Osteocyte (in vitro differentiated cells): Measurements from ENCODE around the gene IGFN1. TPM values are rescaled to one million over a fixed set of nuclear protein-coding genes. Genes with fewer than 3 reads are reported as not detected.
"Not testable (repeated sequence)": the region's sequence is repeated elsewhere in the genome, so short reads cannot be mapped to it uniquely, and the experiment has no call there.

Experiments used
- DNase-seq: peaks from one replicate; pipeline ENCODE4 v3.0.0; 2021; ENCODE audit warnings: mixed read lengths; ENCODE audit not compliant: unreplicated experiment; ENCODE audit errors: extremely low spot score
- H3K27ac Mint-ChIP-seq: one replicate; pipeline ENCODE4 v1.8.0; 2021; ENCODE audit warnings: mild to moderate bottlenecking, mixed read lengths; ENCODE audit not compliant: unreplicated experiment
- H3K27me3 Mint-ChIP-seq: one replicate; pipeline ENCODE4 v1.8.0; 2021; ENCODE audit warnings: mixed read lengths; ENCODE audit not compliant: unreplicated experiment
- H3K36me3 Mint-ChIP-seq: one replicate; pipeline ENCODE4 v1.8.0; 2021; ENCODE audit warnings: mixed read lengths; ENCODE audit not compliant: unreplicated experiment
- H3K4me1 Mint-ChIP-seq: one replicate; pipeline ENCODE4 v1.8.0; 2021; ENCODE audit warnings: mixed read lengths; ENCODE audit not compliant: unreplicated experiment
- H3K4me3 Mint-ChIP-seq: one replicate; pipeline ENCODE4 v1.8.0; 2021; ENCODE audit warnings: mild to moderate bottlenecking, moderate library complexity, mixed read lengths; ENCODE audit not compliant: unreplicated experiment
- H3K9me3 Mint-ChIP-seq: one replicate; pipeline ENCODE4 v1.8.0; 2021; ENCODE audit warnings: mixed read lengths; ENCODE audit not compliant: unreplicated experiment
- total RNA-seq: library from RNA; stranded (reverse); gene quantifications from 2 replicates; pipeline ENCODE4 v1.2.1, GENCODE V29; 2021
- TF ChIP-seq, protein P1 (sequence below): fragments of 200-600 bp; sonication (generic); IDR thresholded peaks from 2 replicates; pipeline ENCODE4 v1.5.0; 2021; ENCODE audit warnings: antibody characterized with exemption, mild to moderate bottlenecking, moderate library complexity

The IGFN1 gene
- total RNA-seq, 1 donor from 2014 or later = 3.8 TPM

- H3K27ac Mint-ChIP-seq = no peak overlapping the region
- H3K9me3 Mint-ChIP-seq = no peaks in the 10 kb centered on the region
- DNase-seq = no peak
- H3K27me3 Mint-ChIP-seq = peaks cover 24% of the 10 kb centered on the region
- peaks cover 9% of the 10 kb centered on the region for H3K36me3 Mint-ChIP-seq
- H3K4me3 Mint-ChIP-seq = no peak overlapping the region
- TF ChIP-seq, protein P1, sequence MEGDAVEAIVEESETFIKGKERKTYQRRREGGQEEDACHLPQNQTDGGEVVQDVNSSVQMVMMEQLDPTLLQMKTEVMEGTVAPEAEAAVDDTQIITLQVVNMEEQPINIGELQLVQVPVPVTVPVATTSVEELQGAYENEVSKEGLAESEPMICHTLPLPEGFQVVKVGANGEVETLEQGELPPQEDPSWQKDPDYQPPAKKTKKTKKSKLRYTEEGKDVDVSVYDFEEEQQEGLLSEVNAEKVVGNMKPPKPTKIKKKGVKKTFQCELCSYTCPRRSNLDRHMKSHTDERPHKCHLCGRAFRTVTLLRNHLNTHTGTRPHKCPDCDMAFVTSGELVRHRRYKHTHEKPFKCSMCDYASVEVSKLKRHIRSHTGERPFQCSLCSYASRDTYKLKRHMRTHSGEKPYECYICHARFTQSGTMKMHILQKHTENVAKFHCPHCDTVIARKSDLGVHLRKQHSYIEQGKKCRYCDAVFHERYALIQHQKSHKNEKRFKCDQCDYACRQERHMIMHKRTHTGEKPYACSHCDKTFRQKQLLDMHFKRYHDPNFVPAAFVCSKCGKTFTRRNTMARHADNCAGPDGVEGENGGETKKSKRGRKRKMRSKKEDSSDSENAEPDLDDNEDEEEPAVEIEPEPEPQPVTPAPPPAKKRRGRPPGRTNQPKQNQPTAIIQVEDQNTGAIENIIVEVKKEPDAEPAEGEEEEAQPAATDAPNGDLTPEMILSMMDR = no peak
- H3K4me1 Mint-ChIP-seq = peaks cover 19% of the 10 kb centered on the region
Measured at GRCh38 chr1:201155354-201155753, 35.3 kb upstream of the IGFN1 start.

DNA sequence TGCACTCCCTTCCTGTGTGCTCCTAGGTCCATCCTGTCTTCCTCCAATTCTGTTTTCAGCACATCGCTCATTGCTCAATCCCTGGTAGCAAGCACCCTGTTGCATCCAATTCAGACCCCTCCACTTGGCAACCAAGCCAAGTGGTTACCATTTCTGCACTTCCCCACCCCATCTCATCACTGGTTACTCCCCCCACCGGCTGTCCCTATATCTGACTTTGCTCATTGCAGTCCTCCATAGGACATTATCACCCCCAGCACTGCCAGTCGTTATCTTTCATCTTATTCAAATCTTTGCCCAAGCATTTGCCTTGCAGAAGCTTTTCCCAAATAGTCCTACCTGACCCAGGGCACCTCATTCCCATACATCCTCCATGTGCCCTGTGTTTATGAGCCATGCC is 34.3 kb upstream of the IGFN1 start:
- Mint-ChIP-seq H3K4me3 (no peak overlapping the region), H3K4me1 (peaks cover 19% of the 10 kb centered on the region), H3K27me3 (peaks cover 28% of the 10 kb centered on the region), H3K27ac (no peak overlapping the region), H3K9me3 (no peaks in the 10 kb centered on the region), H3K36me3 (peaks cover 2% of the 10 kb centered on the region)
- no peak for DNase-seq
- TF ChIP-seq, protein P1 = no peak

- H3K4me1 Mint-ChIP-seq = peaks cover 19% of the 10 kb centered on the region
Measured at GRCh38 chr1:201156819-201157218, 33.8 kb upstream of the IGFN1 start.

DNA sequence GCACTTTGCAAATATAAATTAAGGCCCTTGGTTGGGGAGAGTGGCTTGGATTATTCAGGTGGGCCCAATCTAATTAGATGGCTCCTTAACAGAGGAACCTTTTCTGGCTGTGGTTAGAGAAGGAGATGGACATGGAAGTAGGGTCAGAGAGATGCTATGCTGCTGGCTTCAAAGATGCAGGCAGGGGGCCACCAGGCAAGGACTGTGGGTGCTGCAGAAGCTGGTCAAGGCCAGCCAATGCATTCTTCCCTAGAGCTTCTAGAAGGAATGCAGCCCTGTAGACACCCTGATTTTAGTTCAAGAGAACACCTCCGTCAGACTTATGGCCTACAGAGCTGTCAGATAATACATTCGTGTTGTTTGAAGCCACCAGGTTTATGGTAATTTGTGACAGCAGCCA is 32.7 kb upstream of the IGFN1 start:
- TF ChIP-seq, protein P1 = no peak
- Mint-ChIP-seq H3K4me3 (no peak overlapping the region), H3K9me3 (no peaks in the 10 kb centered on the region), H3K27me3 (peaks cover 39% of the 10 kb centered on the region), H3K27ac (no peak overlapping the region), H3K4me1 (peaks cover 14% of the 10 kb centered on the region), H3K36me3 (no peaks in the 10 kb centered on the region)
- DNase-seq = no peak

More at GRCh38 chr1:201156819-201157218, 33.8 kb upstream of the IGFN1 start:
- TF ChIP-seq, protein P1 = no peak
- no peak for DNase-seq
- no peaks in the 10 kb centered on the region for H3K9me3 Mint-ChIP-seq
- peaks cover 30% of the 10 kb centered on the region for H3K27me3 Mint-ChIP-seq
- H3K27ac Mint-ChIP-seq = no peak overlapping the region
- no peaks in the 10 kb centered on the region for H3K36me3 Mint-ChIP-seq
- H3K4me3 Mint-ChIP-seq = no peak overlapping the region

DNA sequence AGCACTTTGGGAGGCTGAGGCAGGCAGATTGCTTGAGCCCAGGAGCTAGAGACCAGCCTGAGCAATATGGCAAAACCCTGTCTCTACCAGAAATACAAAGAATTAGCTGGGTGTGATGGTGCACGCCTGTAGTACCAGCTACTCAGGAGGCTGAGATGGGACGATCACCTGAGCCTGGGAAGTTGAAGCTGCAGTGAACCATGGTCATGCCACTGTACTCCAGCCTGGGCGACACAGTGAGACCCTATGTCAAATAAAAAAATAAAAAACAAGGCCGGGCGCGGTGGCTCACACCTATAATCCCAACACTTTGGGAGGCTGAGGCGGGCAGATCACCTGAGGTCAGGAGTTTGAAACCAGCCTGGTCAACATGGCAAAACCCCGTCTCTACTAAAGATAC is 27.6 kb upstream of the IGFN1 start:
- not testable (repeated sequence) for H3K27ac Mint-ChIP-seq, H3K4me3 Mint-ChIP-seq, H3K9me3 Mint-ChIP-seq, DNase-seq, H3K36me3 Mint-ChIP-seq, H3K4me1 Mint-ChIP-seq
- peaks cover 47% of the 10 kb centered on the region for H3K27me3 Mint-ChIP-seq

DNA sequence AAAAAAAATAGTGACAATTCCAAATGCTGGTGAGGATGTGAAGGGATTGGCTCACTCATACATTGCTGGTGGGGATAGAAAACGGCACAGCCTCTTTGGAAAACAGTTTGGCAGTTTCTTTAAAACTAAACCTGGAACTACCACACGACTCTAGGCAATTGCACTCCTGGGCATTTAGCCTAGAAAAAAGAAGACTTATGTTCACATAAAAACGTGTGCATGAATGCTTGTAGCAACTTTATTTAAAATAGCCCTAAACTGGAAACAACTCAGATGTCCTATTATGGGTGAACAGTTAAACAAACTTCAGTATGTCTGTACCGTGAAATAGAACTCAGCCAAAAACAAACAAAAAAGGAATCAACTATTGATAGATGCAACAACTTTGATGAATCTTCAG is 26.9 kb upstream of the IGFN1 start:
- DNase-seq = no peak
- Mint-ChIP-seq H3K36me3 (no peaks in the 10 kb centered on the region), H3K4me3 (no peak overlapping the region), H3K27me3 (peaks cover 47% of the 10 kb centered on the region), H3K9me3 (no peaks in the 10 kb centered on the region), H3K4me1 (peaks cover 8% of the 10 kb centered on the region), H3K27ac (no peak overlapping the region)
- TF ChIP-seq, protein P1 = no peak
